NCI-H82 treated with DMSO at 0.1 percent for 48 hours (cell line): ENCODE results near the gene HOXD9.

Experiments
- DNase-seq: peaks from one replicate; lab custom pipeline; 2025; ENCODE audit not compliant: unreplicated experiment; lab: John Stamatoyannopoulos, UW

Gene HOXD9

DNA sequence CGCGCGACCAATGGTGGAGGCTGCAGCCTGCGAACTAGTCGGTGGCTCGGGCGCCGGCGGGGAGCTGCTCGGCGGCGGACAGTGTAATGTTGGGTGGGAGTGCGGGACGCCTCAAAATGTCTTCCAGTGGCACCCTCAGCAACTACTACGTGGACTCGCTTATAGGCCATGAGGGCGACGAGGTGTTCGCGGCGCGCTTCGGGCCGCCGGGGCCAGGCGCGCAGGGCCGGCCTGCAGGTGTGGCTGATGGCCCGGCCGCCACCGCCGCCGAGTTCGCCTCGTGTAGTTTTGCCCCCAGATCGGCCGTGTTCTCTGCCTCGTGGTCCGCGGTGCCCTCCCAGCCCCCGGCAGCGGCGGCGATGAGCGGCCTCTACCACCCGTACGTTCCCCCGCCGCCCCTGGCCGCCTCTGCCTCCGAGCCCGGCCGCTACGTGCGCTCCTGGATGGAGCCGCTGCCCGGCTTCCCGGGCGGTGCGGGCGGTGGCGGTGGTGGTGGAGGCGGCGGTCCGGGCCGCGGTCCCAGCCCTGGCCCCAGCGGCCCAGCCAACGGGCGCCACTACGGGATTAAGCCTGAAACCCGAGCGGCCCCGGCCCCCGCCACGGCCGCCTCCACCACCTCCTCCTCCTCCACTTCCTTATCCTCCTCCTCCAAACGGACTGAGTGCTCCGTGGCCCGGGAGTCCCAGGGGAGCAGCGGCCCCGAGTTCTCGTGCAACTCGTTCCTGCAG is at the start of gene HOXD9:
Gene HOXD9 (plus strand): TSS at position 37 of the 728 bp plus-strand sequence. CDS start 50 bp downstream, at position 87.
- DNase-seq: no peak

DNA sequence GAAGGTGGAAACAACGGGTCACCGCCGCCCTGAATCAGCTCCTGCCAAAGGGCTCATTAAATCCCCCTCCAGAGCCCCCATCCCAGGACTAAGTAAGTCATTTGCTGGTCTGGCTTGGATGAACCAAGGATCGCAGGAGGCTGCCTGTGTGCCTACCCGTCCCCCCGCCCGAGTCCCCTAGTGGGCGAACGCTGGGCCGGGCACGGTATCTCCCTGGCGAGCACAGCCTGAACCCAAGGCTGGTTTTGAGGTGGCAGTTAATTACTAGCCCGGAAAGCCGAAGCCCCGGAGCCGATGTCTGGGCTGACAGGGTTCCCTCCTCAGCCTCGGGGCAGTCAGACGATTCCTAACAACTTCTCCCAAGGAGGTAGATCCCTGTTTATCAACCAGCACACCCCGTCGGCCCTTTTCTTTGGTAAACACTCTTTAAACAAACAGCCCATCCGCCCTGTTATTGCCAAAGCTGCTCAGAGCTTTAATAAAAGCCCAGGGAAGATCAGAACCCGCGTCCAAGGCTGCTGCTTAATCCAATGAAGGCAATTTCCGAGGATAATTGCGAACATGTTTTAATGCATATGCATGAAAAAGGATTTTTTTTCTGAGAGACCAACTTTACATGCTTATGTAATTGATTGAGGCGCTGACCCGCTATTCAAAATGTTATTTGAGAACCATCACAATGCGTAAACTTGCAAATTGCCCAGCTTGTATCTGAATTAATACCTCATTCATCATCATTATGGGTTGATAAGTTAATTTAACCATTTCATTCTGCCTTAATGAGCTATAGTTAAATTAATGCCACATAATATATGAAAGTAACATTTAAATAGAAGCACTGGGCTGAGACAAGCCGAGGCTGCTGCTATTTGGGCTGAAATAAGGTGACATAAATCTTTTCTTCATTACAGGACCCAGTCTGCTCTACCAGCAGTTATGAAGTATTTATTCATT is 49.3 kb upstream of the HOXD9 start:
- DNase-seq: peak; percentile 71

DNA sequence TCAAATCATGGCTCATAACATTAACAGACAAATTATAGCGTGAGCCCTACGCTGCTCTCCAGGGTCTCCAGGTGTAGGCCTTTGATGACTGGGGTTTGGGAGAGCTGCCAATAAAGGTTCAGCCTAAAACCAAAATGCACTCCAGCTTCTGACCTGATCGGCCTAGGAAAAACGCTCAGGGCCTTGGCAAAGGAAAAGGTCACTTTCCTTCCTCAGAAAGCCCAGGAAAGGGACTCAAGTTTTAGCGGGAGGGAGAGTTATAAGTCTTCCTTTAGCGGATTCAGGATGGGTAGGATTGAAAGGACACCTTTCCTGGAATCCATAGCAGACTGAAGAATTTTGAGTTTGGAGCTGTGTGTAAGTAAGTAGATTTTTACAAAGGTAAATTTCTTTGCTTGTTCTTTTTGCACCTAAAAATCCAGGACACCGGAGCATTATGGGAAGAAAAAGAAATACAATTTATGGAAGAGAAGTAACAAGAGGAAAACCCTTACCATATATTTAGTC is 47.5 kb upstream of the HOXD9 start:
- DNase-seq: no peak

DNA sequence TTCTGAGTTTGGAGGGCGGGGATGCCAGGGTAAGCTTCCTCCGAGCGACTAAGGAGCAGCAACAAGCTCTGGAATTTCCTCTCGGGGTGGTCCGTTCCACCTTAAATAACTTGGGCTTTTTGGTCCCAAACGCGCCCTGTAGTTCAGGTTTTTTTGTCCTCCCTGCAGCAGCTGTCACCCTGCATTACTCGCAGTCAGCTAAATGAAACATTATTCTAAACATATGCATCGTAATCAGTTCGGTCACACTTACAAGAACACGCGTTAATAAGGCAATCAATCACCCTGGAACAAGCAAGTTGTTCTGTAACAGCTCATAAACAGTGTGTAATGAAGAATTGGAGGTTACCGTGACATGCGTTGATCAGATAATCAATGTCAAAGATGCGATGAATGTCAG is 47.0 kb upstream of the HOXD9 start:
- DNase-seq: peak; percentile 68

DNA sequence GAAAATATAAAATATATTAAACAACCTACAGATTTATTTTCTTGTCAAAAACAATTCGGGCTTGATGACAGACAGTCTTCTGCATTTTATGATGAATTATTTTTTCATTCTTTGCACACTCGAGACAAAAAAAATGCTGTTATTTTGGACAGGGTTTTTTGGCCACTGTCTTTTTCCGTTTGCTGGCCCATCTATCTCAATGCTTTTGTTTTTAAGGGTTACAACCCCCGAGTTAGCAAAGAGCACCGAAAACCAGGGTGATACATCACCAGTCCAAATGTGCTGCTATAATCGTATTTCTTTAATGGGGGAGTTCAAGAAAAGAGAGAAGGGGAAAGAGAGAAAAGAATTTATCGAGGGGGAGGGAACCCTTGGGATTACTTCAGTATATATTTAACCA is 46.5 kb upstream of the HOXD9 start:
- DNase-seq: no peak

DNA sequence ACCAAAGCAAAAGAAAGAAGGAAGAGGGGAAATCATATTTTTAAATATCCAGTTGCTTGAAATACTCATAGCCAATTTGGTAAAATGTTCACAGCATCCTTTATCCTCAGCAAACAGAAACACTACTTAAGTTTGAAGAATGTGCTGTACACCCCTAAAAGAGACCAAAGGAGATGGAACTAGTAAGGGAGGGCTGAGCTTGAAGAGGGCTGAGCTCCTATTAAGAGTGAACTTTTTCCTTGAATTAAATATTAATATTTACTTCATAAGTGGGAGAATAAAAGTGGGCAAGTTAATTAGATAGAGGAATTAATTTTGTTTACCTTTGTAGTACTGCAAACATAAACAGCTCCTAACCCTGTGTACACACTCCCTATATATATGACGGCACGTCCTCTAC is 45.7 kb upstream of the HOXD9 start:
- peak; percentile 44 for DNase-seq

DNA sequence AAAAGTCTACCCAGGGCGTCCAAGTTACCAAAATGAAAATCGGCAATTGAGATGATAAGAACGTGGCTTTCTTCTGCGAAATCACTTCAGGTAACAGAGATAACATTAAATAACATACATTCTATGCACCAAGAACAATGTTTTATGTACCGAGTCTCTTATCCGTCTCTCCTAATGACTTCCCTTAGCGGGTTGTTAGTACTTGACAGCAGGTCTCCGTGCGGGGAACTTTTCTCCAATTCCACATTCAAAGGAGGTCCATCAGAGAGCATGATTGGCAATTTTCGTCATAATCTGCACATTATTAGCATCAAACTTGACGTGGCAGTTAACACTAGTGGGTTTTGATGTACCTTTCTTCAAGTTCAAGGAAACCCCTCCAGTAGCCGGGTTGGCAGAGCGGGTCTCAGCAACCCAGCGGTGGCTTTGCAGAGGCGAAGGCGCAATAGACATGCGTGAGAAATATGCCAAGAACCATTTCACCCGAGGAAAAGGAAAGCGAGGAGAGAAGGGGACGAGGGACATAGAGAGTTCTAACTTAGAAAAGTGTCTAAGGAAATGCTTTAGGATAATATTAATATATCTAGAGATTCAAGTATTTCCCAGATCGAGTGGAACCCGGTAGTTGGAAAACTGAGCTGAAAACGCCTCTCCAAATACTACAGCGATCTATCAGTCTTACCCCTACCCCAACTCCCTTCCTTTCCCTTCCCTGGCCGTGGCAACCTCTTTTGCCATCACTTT is 43.8 kb upstream of the HOXD9 start:
- DNase-seq: peak; percentile 84

DNA sequence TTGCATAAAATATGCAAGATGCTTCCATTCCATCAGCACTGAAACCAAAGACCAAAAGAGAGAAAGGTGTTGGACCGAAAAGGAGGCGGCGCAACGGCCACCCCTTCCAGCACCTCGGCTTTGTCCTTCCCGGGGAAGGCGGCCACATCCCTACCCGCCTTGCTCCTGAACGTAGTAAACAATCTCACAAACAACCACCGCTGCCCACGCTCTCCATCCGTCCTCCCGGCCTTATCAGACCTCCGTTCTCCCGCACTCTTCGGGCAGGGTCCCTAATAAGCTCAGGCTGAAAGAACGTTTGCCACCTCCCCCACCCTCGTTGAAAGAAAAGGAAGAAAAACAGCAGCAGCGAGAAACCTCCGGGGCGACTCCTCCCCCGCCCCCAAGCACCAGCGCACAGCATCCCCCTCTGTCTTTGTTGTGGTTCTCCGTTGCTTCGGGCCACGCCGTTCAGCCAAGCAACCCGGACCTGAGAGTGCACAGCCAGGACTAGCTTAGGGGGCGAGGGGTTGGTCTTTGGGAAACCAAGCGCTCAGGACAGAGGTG is 43.2 kb upstream of the HOXD9 start:
- DNase-seq: peak; percentile 80

DNA sequence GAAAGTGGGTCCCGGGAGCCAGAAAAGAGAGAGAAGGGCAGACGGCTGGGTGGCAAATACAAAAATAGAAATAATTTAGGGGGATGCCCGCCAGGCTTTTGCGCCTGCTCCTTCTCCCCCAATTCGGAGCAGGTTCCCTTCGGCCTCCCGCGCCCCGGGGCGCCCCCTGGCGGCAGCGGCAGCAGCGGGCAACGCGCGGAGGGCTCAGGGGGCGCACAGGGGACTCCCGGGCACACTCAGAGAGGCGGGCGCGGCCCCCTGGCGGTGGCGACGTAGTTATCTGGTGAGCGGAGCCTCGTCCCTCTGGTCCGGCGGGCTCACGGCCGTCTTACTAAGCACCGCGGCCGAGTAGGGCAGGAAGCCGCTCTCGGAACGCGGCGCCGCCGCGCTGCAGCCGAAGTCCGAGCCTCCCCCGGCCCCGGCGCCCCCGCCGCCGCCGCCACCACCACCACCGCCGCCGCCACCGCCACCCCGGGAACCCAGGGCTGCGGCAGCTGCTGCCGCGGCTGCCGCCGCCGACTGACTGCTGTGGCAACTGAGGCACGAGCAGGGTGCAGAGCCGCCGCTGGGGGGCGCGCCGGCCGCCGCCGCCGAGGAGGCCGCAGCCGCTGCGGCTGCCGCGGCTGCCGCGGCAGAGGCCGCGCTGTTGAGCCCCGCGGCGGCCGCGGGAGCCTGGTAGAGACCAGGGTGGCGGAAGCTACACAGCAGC is 42.5 kb upstream of the HOXD9 start:
- peak; percentile 83 for DNase-seq

DNA sequence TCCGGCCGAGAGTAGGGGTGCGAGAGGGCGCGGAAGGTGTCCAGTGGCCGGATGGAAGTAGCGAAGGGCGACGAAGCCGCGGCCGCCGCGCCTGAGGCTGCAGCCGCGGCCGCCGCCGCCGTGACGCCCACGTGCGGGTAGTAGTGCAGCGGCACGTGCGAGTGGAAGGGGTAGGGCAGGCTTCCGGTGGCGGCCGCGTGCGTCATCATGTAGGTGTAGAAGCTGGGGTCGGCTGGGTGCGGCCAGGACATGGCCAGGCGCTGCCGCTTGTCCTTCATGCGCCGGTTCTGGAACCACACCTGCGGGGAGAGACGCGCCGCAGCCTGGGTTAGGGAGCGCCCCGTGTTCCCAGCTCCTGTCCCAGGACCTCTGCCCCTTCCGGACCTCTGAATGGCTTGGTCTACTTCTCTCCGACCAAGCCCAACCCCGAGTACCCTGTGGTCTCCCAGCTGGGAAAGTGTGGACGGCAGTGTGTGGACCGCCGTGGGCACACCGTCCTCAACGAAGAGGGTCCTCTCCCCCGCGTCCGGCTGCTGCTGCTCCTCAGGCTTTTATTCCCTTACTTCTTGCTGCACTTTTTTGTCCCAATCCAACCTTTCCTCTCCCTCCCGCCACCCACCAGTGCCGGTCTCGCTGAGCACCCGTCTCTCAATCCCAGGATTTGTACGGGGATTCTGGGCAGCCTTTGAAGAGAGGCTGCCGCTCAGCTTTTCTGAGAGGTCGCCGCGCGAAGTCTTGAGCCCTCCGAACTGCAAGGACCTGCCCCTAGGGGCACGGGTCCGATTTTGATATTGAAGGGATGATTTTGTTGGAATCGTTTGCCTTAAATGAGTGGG is 41.8 kb upstream of the HOXD9 start:
- no peak for DNase-seq

DNA sequence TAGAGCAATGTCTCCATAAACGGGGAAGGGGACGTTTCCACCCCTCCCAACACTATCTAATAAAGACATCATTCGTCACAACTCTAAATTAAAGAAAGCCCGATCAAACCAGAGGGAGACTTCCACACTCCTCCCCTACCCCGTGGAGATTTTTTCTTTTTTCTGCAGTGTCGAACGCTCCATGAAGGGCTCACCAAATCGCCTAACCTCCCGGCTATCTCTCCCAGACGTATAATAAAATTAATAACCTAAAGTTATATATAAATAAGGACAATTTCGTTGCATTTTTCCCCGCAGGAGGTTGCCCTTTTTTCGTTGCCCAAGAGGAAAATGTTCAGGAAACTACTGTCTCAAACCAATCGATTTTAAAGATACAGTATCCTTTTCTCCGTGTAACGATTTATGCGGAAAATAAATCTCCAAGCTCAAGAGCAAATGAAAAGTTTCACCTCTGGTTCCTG is 41.1 kb upstream of the HOXD9 start:
- no peak for DNase-seq

DNA sequence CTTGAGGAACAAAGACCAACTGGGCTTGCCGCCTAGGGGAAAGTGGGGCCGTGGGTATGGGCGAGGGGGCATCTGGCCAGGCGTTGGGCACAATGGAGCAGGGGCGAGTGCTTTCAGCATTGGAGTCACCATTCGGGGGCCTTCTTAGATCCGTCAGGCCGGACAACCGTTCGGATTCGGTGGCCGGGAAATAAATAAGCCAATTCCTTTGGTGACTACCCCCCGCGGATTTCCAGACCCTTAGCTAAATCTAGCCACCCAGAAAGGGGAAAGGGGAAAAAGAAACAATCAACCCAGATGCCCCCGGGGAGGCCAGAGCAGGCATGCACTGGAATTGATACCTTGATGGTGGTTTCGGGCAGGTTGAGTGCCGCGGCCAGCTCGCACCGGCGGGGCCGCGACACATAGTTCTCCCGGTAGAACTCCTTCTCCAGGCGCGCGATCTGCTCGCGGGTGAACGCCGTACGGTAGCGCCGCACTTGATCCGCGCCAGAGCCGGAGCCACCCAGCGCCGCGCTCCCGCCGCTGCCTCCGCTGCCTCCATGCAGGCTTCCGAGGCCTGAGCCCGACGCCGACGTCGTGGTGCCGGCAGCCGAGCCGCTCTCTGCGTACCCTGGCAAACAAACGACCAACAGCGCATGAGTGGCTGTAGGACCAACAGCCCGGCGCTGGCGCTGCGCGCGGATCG is 40.5 kb upstream of the HOXD9 start:
- DNase-seq: no peak

DNA sequence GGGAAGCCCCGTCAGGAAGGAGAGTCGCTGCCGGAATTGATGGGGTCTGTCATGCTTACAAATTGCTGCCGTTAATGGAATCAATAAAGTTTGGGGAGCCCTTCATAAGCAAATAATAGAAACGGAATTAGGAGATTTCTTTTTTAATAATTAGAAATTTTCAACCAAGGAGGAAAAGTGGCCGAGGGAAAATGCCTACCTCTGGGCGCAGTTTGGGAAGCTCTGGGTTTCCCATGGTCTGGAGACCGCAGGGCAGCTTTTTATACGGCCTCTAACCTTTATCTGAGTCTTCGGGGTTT is 40.0 kb upstream of the HOXD9 start:
- DNase-seq: no peak

DNA sequence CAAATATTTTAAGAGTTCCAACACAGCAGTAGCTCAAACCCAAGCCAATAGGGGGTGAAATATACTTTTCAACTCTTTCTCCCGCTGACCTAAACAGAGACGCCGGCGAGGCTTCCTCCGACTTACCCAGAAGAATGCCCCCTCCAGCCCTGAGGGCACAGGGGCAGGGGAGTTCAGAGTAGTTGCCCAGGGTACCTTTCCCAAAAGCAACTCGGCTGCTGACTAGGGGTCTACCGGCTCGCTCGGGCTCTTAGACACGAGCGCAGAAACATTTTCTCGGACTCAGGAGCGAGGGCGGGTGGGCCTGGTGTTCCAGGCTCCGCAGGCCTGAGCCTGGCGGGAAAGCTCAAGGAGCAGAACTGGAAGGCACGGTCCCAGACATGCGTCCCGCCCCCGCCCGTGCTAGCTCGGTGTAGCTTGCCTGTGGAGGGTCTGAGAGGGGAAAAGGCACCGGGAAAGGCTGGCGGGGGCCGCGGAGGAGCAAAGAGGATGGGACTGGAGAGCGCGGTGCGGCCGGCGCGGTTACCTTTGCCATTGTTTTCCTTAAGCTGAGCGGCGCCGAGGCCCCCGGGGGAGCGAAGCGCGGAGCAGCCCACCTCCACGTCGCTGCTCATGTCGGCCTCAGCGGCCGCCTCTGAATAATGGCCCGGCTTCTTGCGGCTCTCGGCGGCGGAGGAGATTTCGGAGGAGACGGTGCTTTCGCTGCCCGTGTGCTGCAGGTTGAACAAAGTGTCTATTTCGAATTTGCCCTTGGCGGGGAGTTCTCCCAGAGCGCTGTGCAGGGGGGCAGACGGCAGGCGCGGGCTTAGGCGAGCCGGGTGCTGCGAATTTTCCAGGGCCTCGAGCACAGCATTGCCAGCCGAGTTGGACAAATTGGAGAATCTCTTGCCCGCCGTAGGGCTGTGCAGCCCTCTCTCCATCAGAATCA is 39.4 kb upstream of the HOXD9 start:
- DNase-seq: no peak

DNA sequence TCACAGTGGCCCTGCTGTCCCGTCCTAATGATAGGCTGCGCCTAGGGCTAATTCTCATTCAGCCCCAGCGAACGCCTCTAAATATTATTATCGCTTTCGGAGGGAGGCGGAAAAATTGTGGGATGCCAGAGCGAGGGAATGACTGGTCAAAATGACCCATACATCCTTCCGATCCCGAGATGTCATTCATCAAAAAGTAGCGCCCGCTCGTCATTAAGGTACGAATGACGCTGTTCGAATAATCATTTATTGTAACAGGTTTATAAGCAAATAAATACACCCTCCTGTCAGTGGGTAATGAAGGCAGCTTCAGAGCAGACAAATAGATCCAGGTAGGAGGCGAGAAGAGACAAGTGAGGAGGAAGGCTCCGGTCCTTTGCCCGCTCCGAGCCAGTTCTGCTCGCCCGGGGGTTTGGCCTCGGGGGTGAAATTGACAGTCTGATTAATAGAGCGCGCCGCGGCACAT is 38.7 kb upstream of the HOXD9 start, which contains the start of gene EVX2:
Gene EVX2 (minus strand): TSS at position 167 of the 466 bp plus-strand sequence. CDS start 186 bp downstream, outside the sequence.
- no peak for DNase-seq

DNA sequence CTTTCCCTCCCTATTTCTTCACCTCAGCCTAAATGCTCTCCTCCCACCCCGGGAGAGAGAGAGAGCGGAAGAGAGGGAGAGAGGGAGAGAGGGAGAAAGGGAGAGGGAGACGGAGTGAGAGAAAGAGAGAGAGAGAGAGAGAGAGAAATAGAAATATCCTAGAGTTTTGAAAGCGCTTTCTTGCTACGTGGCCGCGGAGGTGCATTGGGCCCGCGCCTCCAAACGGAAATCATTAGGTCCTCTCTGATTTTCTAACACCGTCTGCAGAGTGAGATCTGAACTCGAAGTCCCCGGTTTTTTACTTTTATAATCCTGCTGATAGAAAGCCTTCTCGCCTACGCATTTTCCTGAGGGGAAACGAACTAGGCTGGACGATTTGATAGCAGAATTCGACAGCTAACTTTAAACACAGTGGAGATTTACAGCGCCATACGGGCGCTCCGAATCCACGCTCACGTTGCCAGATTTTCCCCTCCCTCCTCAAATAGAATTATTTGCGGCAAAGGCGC is 37.9 kb upstream of the HOXD9 start:
- DNase-seq: no peak

DNA sequence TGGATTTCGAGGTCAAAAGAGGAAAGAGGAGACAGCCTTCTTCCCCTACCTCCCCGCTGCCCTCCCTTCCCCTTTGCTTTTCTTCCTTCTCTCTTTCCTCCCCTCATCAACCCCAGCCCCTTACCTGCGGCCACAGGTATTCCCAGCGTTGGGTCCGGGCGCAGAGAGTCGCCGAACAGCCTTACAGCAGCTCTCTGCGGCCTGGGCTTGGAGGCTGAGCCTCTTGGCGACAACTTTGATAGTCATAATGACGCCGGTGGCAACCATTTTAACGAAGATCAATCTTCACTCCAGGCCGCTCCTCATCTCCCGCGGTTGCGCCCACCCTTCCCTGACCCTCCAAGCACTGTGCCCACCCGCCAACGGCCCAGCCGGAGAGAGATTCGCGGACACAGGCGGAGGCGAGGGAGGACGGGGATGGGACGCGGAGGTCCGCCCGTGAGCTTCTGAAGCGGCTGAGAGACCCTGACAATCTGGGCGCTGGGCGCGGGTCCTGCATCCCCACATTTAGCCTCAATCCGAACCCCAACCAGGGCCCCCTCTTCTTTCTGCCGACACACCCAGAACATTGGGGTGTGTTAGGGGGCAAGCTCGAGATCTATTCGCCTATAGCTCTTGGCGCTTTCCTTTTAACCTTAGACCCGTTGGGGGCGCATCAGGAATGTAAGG is 37.3 kb upstream of the HOXD9 start:
- no peak for DNase-seq
